H1 (cell line): ENCODE results near the gene ARHGEF28. TPM values are rescaled to one million over a fixed set of nuclear protein-coding genes. Genes with fewer than 3 reads are reported as not detected.

Experiments
- CTCF ChIA-PET: fragments of 300-600 bp; sonication (Branson Sonifier 250); formaldehyde crosslinking; loops from one replicate; lab custom pipeline; 2021; ENCODE audit not compliant: partially characterized antibody; lab: Charles Lee
- POLR2A ChIA-PET: fragments of 300-600 bp; sonication (Branson Sonifier 250); formaldehyde crosslinking; loops from one replicate; lab custom pipeline; 2021; ENCODE audit warnings: inconsistent platforms; ENCODE audit not compliant: partially characterized antibody; lab: Charles Lee
- DNase-seq, 2 experiments: peaks; one replicate each; pipeline versions ENCODE4 v3.0.0 to v3.0.0-alpha.2; 2010 to 2022; ENCODE audit warnings: low spot score in 2 of 2, low read depth in 1 of 2, mixed read lengths in 1 of 2
- FAIRE-seq: peaks from 2 replicates; lab custom pipeline; 2011; peaks lifted over from hg19 to GRCh38; lab: Jason Lieb, UNC
- H2AFZ ChIP-seq: 2 replicates; pipeline ENCODE4 v1.8.1; 2012; ENCODE audit warnings: low read length, inconsistent platforms
- H2AK5ac ChIP-seq: 2 replicates; pipeline ENCODE4 v1.6.1; 2013; ENCODE audit warnings: low read depth, low read length
- H2BK120ac ChIP-seq: replicated peaks from 2 replicates; pipeline ENCODE3; 2013; ENCODE audit warnings: low read depth, low read length, inconsistent platforms
- H2BK12ac ChIP-seq: 2 replicates; pipeline ENCODE4 v1.6.1; 2013; ENCODE audit warnings: low read depth, low read length
- H2BK15ac ChIP-seq: 2 replicates; pipeline ENCODE4 v1.6.1; 2013; ENCODE audit warnings: low read length
- H2BK20ac ChIP-seq: 2 replicates; pipeline ENCODE4 v1.6.1; 2013; ENCODE audit warnings: low read length
- H2BK5ac ChIP-seq: 2 replicates; pipeline ENCODE4 v1.6.1; 2013; ENCODE audit warnings: low read depth, low read length
- H3K14ac ChIP-seq: 2 replicates; pipeline ENCODE4 v1.6.1; 2013; ENCODE audit warnings: inconsistent platforms; ENCODE audit not compliant: insufficient read length
- H3K18ac ChIP-seq: 2 replicates; pipeline ENCODE4 v1.6.1; 2013; ENCODE audit warnings: low read length; ENCODE audit errors: extremely low read depth
- H3K23ac ChIP-seq: 2 replicates; pipeline ENCODE4 v1.6.1; 2013; ENCODE audit warnings: inconsistent platforms; ENCODE audit not compliant: insufficient read length
- H3K23me2 ChIP-seq: 2 replicates; pipeline ENCODE4 v1.6.1; 2013; ENCODE audit warnings: low read depth, low read length
- H3K27ac ChIP-seq: 2 replicates; pipeline ENCODE4 v1.6.1; 2011; ENCODE audit warnings: low read depth, low read length, inconsistent platforms
- H3K27me3 ChIP-seq, 4 experiments: replicated peaks in 1 of 4; 1 replicate in 1 of 4; 2 replicates in 3 of 4; pipeline versions ENCODE4 v1.6.1 to v1.8.1; 2011 to 2013; ENCODE audit warnings: low read length in 3 of 4, mild to moderate bottlenecking in 3 of 4, inconsistent platforms in 2 of 4, mixed read lengths in 2 of 4, moderate library complexity in 1 of 4; ENCODE audit not compliant: control insufficient read depth in 3 of 4, insufficient read depth in 3 of 4; ENCODE audit errors: extremely low read depth in 1 of 4
- H3K36me3 ChIP-seq, 4 experiments: 2 replicates each; pipeline versions ENCODE4 v1.6.1 to v1.8.1; 2011 to 2013; ENCODE audit warnings: mild to moderate bottlenecking in 4 of 4, low read length in 3 of 4, moderate library complexity in 2 of 4, control low read depth in 1 of 4, inconsistent platforms in 1 of 4; ENCODE audit not compliant: insufficient read depth in 4 of 4, control insufficient read depth in 2 of 4
- H3K4ac ChIP-seq: replicated peaks from 2 replicates; pipeline ENCODE3; 2013; ENCODE audit warnings: low read length, low read depth, mixed read lengths, inconsistent platforms; ENCODE audit not compliant: insufficient read length
- H3K4me1 ChIP-seq, 4 experiments: replicated peaks in 1 of 4; 1 replicate in 1 of 4; 2 replicates in 3 of 4; pipeline versions ENCODE4 v1.6.1 to v1.8.1; 2011 to 2013; ENCODE audit warnings: low read length in 3 of 4, inconsistent platforms in 2 of 4, mixed read lengths in 1 of 4; ENCODE audit not compliant: insufficient read depth in 4 of 4, control insufficient read depth in 3 of 4
- H3K4me2 ChIP-seq, 2 experiments: 2 replicates each; pipeline versions ENCODE4 v1.6.1 to v1.8.1; 2011 to 2013; ENCODE audit warnings: low read depth in 2 of 2, low read length in 2 of 2, control low read depth in 1 of 2, inconsistent platforms in 1 of 2, mild to moderate bottlenecking in 1 of 2; ENCODE audit not compliant: insufficient read depth in 1 of 2
- H3K4me3 ChIP-seq, 4 experiments: fragments of 200-600, 300-600 bp in 1 of 4; sonication (generic), shearing (Covaris generic), sonication (Bioruptor Twin) in 1 of 4; 2 replicates each; pipeline versions ENCODE4 v1.5.1 to v1.8.1; 2011 to 2016; ENCODE audit warnings: low read length in 4 of 4, low read depth in 3 of 4, control low read depth in 2 of 4, inconsistent platforms in 2 of 4, mild to moderate bottlenecking in 2 of 4, mixed read lengths in 1 of 4, moderate library complexity in 1 of 4; ENCODE audit not compliant: insufficient read depth in 2 of 4; ENCODE audit errors: extremely low read depth in 1 of 4
- H3K56ac ChIP-seq: replicated peaks from 2 replicates; pipeline ENCODE3; 2013; ENCODE audit warnings: low read depth, mild to moderate bottlenecking, mixed read lengths, low read length, inconsistent platforms; ENCODE audit not compliant: insufficient read length
- H3K79me1 ChIP-seq: 2 replicates; pipeline ENCODE4 v1.6.1; 2013; ENCODE audit warnings: low read depth, low read length, control low read depth
- H3K79me2 ChIP-seq, 2 experiments: 2 replicates each; pipeline versions ENCODE4 v1.6.1 to v1.8.1; 2012 to 2013; ENCODE audit warnings: low read length in 2 of 2, mild to moderate bottlenecking in 2 of 2, inconsistent platforms in 1 of 2; ENCODE audit not compliant: insufficient read depth in 2 of 2, control insufficient read depth in 1 of 2
- H3K9ac ChIP-seq, 4 experiments: replicated peaks in 1 of 4; 1 replicate in 1 of 4; 2 replicates in 3 of 4; pipeline versions ENCODE4 v1.6.1 to v1.8.1; 2011 to 2013; ENCODE audit warnings: low read depth in 3 of 4, low read length in 3 of 4, control low read depth in 2 of 4, mild to moderate bottlenecking in 2 of 4, moderate library complexity in 2 of 4, inconsistent platforms in 1 of 4; ENCODE audit errors: extremely low read depth in 1 of 4
- H3K9me3 ChIP-seq, 2 experiments: 2 replicates each; pipeline versions ENCODE4 v1.6.1 to v1.8.1; 2012 to 2013; ENCODE audit warnings: mild to moderate bottlenecking in 2 of 2, moderate library complexity in 2 of 2, control low read depth in 1 of 2, inconsistent platforms in 1 of 2, low read depth in 1 of 2, low read length in 1 of 2, mixed read lengths in 1 of 2; ENCODE audit not compliant: insufficient read depth in 2 of 2
- H4K20me1 ChIP-seq, 2 experiments: replicated peaks in 1 of 2; 2 replicates each; pipeline versions ENCODE3 to v1.8.1; 2011 to 2013; ENCODE audit warnings: inconsistent platforms in 2 of 2, low read length in 2 of 2, mild to moderate bottlenecking in 1 of 2; ENCODE audit not compliant: insufficient read depth in 2 of 2, control insufficient read depth in 1 of 2
- H4K5ac ChIP-seq: 2 replicates; pipeline ENCODE4 v1.6.1; 2013; ENCODE audit warnings: low read length, low read depth, mixed read lengths, inconsistent platforms; ENCODE audit not compliant: insufficient read length
- H4K8ac ChIP-seq: 2 replicates; pipeline ENCODE4 v1.8.0; 2013; ENCODE audit warnings: mild to moderate bottlenecking, moderate library complexity, low read length, inconsistent platforms; ENCODE audit not compliant: insufficient read depth; ENCODE audit errors: extremely low read depth
- H4K91ac ChIP-seq: replicated peaks from 2 replicates; pipeline ENCODE3; 2013; ENCODE audit warnings: low read length, mixed read lengths, inconsistent platforms; ENCODE audit not compliant: insufficient read length
- EZH2 ChIP-seq: fragments of 200-600 bp; sonication (generic); IDR thresholded peaks from 2 replicates; pipeline ENCODE4 v1.7.1; 2012; ENCODE audit warnings: low read depth, mild to moderate bottlenecking, moderate library complexity, low read length, inconsistent platforms; ENCODE audit not compliant: severe bottlenecking
- GABPA ChIP-seq: IDR thresholded peaks from 2 replicates; pipeline ENCODE4 v1.6.1; 2011; ENCODE audit warnings: mild to moderate bottlenecking, low read length, moderate library complexity, borderline replicate concordance; ENCODE audit not compliant: insufficient read depth
- HDAC2 ChIP-seq, 2 experiments: fragments of 300-600 bp in 1 of 2; sonication (generic) in 1 of 2; IDR thresholded peaks; 2 replicates each; pipeline ENCODE4 v1.6.1; 2011 to 2012; ENCODE audit warnings: low read depth in 2 of 2, low read length in 2 of 2, mild to moderate bottlenecking in 2 of 2, moderate library complexity in 2 of 2, borderline replicate concordance in 1 of 2, inconsistent platforms in 1 of 2
- NRF1 ChIP-seq: IDR thresholded peaks from 2 replicates; pipeline ENCODE4 v1.6.1; 2011; ENCODE audit warnings: mild to moderate bottlenecking, low read depth, low read length, improper control_type of control experiment
- RNF2 ChIP-seq: fragments of 200-900, 300-1000 bp; sonication (generic); IDR thresholded peaks from 2 replicates; pipeline ENCODE4 v1.7.1; 2016; ENCODE audit warnings: borderline replicate concordance, low read depth, mild to moderate bottlenecking, antibody characterized with exemption, low read length; ENCODE audit not compliant: poor library complexity, severe bottlenecking; ENCODE audit errors: missing control alignments
- SP4 ChIP-seq: IDR thresholded peaks from 2 replicates; pipeline ENCODE4 v1.6.1; 2012; ENCODE audit warnings: low read length, inconsistent platforms
- WGBS, 2 experiments: shearing (Covaris generic) in 1 of 2; methylation state at CpG; one replicate each; pipeline versions ENCODE4 v1.1.6 to v1.1.7; 2013 to 2015; ENCODE audit warnings: low lambda C conversion rate in 2 of 2, mixed read lengths in 2 of 2, inconsistent platforms in 1 of 2, low coverage in 1 of 2, missing lambda C conversion rate in 1 of 2; ENCODE audit not compliant: insufficient replicate concordance in 2 of 2, insufficient coverage in 1 of 2, insufficient read length in 1 of 2; ENCODE audit errors: extremely low coverage in 1 of 2, missing lambda C conversion rate in 1 of 2; 5-methylcytosine and 5-hydroxymethylcytosine counted together
- polyA plus RNA-seq, 7 experiments: library from polyadenylated mRNA; depleted of rRNA in 3 of 7; stranded (reverse) in 5 of 7; unstranded in 2 of 7; fragments of >200 nt in 5 of 7; fragments of 200-250 nt in 2 of 7; gene quantifications; 1 replicate in 5 of 7; 2 replicates in 1 of 7; 4 replicates in 1 of 7; pipeline versions ENCODE4 v1.2.1 to v1.2.3, GENCODE V29; 2011 to 2013; ENCODE audit warnings: missing spikeins in 2 of 7, mixed read lengths in 2 of 7
- total RNA-seq: library from RNA; stranded (reverse); fragmentation: NEBNext Ultra II Directional; extraction: Animal tissue kit (Norgen Biotek cat#: 25700); gene quantifications from 2 replicates; pipeline ENCODE4 v1.2.1, GENCODE V29; 2021

ARHGEF28 gene
- total and polyA plus RNA-seq, 2 of the 8 experiments (the other 6 are each of a cell fraction or from before 2014, with no cell fraction given), result 0.33 to 1.0 TPM

DNA sequence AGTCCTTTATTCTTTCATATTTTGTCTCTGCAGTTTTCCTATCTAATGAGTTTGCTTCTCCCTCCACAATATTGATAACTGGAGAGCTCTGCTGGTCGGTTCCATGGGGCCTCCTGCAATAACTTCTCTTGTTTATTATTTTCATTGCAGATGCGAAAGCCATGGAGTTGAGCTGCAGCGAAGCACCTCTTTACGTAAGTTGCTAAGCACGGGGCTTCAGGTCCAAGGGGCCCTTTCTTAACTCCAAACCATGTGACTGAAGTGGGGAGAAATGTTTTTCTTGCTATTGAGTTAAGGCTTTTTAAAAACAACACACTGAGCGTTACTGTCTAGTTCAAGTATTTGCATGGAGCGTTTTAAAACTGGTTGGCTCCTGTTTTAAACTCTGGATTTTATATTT lies 58.7 kb downstream of the ARHGEF28 start:
- Histone ChIP-seq H3K23ac (no peak overlapping the region), H3K27me3 (no peaks in the 10 kb centered on the region), H3K79me2 (no peaks in the 10 kb centered on the region), H2AFZ (no peak overlapping the region), H2BK12ac (no peak overlapping the region), H3K14ac (no peak overlapping the region), H3K9me3 (no peaks in the 10 kb centered on the region), H2BK20ac (no peak overlapping the region), H2BK15ac (no peak overlapping the region), H2BK120ac (no peak overlapping the region), H3K4ac (no peak overlapping the region), H3K9ac (no peak overlapping the region), H3K36me3 (no peaks in the 10 kb centered on the region), H4K5ac (no peak overlapping the region), H3K27ac (no peak overlapping the region), H3K23me2 (no peaks in the 10 kb centered on the region), H3K56ac (no peak overlapping the region), H3K4me2 (no peak overlapping the region), H4K91ac (no peak overlapping the region), H3K4me1 (no peaks in the 10 kb centered on the region), H4K8ac (no peak overlapping the region), H3K4me3 (no peak overlapping the region), H3K79me1 (no peaks in the 10 kb centered on the region), H3K18ac (no peak overlapping the region), H2AK5ac (no peak overlapping the region), H2BK5ac (no peak overlapping the region), H4K20me1 (no peaks in the 10 kb centered on the region)
- TF ChIP-seq NRF1, result no peak
- no peak for TF ChIP-seq GABPA
- TF ChIP-seq EZH2, result no peak
- no peak for TF ChIP-seq SP4
- no peak for TF ChIP-seq HDAC2 (IDR thresholded peaks at IDR 0.05; ENCODE audit: borderline replicate concordance in 1 of 2, low read depth in 2 of 2, low read length in 2 of 2)
- no peak for TF ChIP-seq RNF2
- DNase-seq (no peak), FAIRE-seq (no peak)
- ChIA-PET POLR2A (no interaction called here), CTCF (interaction anchor here (2.5 kb wide), 1 partner anchor 9 kb away, joined by 8 read pairs; no protein-coding TSS in a partner anchor)
- WGBS, 2 experiments, result 87% methylated on average over 7 of the region's 7 CpGs; no CpG with 5 or more reads in 1 of the 2 experiments
